ENCODE measurements around the gene STXBP5L.
A peak's percentile ranks its signal among the peaks of the same experiment; 100 is the strongest.
"Not testable (repeated sequence)": the region's sequence is repeated elsewhere in the genome, so short reads cannot be mapped to it uniquely, and the experiment has no call there.

The STXBP5L gene

GRCh38 chr3:121063628-121064027 is 155.6 kb downstream of the STXBP5L start:
- peak; percentile 2 for DNase-seq

- DNase-seq = no peak
These were observed 156.1 kb downstream of the STXBP5L start for GRCh38 chr3:121064121-121064520.

GRCh38 chr3:121072133-121072532 is 164.1 kb downstream of the STXBP5L start:
- DNase-seq = peak; percentile 72

- DNase-seq = no peak
These were observed 165.0 kb downstream of the STXBP5L start for GRCh38 chr3:121073011-121073410.

GRCh38 chr3:121075191-121075590 is 167.2 kb downstream of the STXBP5L start:
- no peak for DNase-seq

- DNase-seq = not testable (repeated sequence)
These were observed 170.5 kb downstream of the STXBP5L start for GRCh38 chr3:121078378-121079101.

- DNase-seq = no peak
These were observed 188.9 kb downstream of the STXBP5L start for GRCh38 chr3:121096953-121097352.

- DNase-seq = not testable (repeated sequence)
These were observed 203.1 kb downstream of the STXBP5L start for GRCh38 chr3:121111086-121111485.

- no peak for DNase-seq
These were observed 204.1 kb downstream of the STXBP5L start for GRCh38 chr3:121111914-121112612.

GRCh38 chr3:121126033-121126706 is 218.2 kb downstream of the STXBP5L start:
- no peak for DNase-seq

- DNase-seq = no peak
These were observed 218.7 kb downstream of the STXBP5L start for GRCh38 chr3:121126707-121127035.

GRCh38 chr3:121152573-121152972 is 244.6 kb downstream of the STXBP5L start:
- peak; percentile 15 for DNase-seq

- DNase-seq = no peak
These were observed 245.8 kb downstream of the STXBP5L start for GRCh38 chr3:121153851-121154250.

- DNase-seq = no peak
These were observed 247.0 kb downstream of the STXBP5L start for GRCh38 chr3:121155028-121155427.

GRCh38 chr3:121165397-121165837 is 257.4 kb downstream of the STXBP5L start:
- no peak for DNase-seq

GRCh38 chr3:121167374-121168139 is 259.6 kb downstream of the STXBP5L start:
- DNase-seq = no peak

GRCh38 chr3:121175083-121175482 is 267.1 kb downstream of the STXBP5L start:
- no peak for DNase-seq

GRCh38 chr3:121190626-121191025 is 282.6 kb downstream of the STXBP5L start:
- not testable (repeated sequence) for DNase-seq

GRCh38 chr3:121202573-121202972 is 294.6 kb downstream of the STXBP5L start:
- no peak for DNase-seq

GRCh38 chr3:121223116-121223515 is 315.1 kb downstream of the STXBP5L start:
- DNase-seq = no peak

GRCh38 chr3:121228971-121229370 is 321.0 kb downstream of the STXBP5L start:
- no peak for DNase-seq

- not testable (repeated sequence) for DNase-seq
These were observed 322.2 kb downstream of the STXBP5L start for GRCh38 chr3:121230194-121230593.

GRCh38 chr3:121231872-121232271 is 323.9 kb downstream of the STXBP5L start:
- DNase-seq = no peak

Data from NCI-H69 (cell line).